ENCODE results near the gene C9orf85. TPM values are rescaled to one million over a fixed set of nuclear protein-coding genes. Genes with fewer than 3 reads are reported as not detected.

The C9orf85 gene, protein sequence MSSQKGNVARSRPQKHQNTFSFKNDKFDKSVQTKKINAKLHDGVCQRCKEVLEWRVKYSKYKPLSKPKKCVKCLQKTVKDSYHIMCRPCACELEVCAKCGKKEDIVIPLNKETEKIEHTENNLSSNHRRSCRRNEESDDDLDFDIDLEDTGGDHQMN
- total RNA-seq, result 10 to 100 TPM in 1 of 2 donors, 1 to 10 TPM in 1; 7.1 to 10.9 TPM

DNA sequence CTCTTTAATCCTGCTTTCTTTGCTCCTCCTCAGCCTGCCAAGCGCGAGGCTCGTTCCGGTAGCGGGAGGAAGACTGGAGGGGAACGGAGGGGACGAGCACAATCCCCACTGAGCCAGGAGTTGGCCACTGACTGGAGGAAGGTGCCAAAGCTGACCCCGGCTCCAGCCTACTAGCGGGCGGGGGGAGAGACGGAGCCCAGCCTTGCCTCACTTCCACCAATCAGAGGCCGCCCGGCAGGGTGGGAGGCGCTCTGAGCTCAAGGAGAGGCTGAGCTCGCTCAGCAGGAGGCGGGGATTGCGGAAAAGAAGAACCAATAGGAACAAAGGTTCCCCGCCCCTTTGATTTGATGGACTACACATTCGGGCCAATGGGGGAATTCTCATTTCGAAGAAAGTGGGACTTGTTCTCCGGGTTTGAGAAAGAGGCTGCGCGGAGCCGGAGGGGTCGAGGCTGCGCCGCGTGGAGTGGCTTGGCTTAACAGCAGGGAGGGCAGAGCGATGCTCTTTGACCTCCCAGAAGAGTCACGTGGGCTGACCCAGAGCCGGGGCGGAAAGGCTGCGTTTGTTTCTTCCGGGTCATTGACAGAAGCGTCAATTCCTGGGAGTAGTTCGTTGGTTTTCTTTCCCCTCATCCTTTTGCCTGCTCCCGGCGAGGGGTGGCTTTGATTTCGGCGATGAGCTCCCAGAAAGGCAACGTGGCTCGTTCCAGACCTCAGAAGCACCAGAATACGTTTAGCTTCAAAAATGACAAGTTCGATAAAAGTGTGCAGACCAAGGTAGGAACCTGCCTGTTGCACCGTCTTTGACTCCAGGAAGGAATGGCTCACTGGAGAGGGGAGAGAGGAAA lies at the start of gene C9orf85, which contains the start of gene ABHD17B:
Gene C9orf85, plus strand, starts transcription at position 579 of the 847 bp plus-strand sequence. Its CDS starts 96 bp downstream, at position 675.
Gene ABHD17B, minus strand, starts transcription at position 133 of the 847 bp plus-strand sequence. CDS start 36,113 bp downstream, outside the sequence.
- Mint-ChIP-seq H3K27ac (peak within 1 kb of the TSS; percentile 98), H3K36me3 (ENCODE audit: low read depth) (peaks cover 13% of the 10 kb centered on the region), H3K4me3 (peak within 1 kb of the TSS; percentile 99), H3K9me3 (no peaks in the 10 kb centered on the region), H3K27me3 (no peaks in the 10 kb centered on the region), H3K4me1 (peaks cover 23% of the 10 kb centered on the region)
- ATAC-seq (replicated peaks), result peak; percentile 96

GRCh38 chr9:71863631-71864030 lies 47.8 kb upstream of the C9orf85 start:
- peaks cover 57% of the 10 kb centered on the region for H3K36me3 Mint-ChIP-seq (ENCODE audit: low read depth)
- H3K4me1 Mint-ChIP-seq, result peaks cover 3% of the 10 kb centered on the region
- H3K27me3 Mint-ChIP-seq, result no peaks in the 10 kb centered on the region
- H3K4me3 Mint-ChIP-seq, result no peak overlapping the region
- H3K9me3 Mint-ChIP-seq, result peaks cover 12% of the 10 kb centered on the region
- no peak for ATAC-seq (replicated peaks)
- no peak overlapping the region for H3K27ac Mint-ChIP-seq

DNA sequence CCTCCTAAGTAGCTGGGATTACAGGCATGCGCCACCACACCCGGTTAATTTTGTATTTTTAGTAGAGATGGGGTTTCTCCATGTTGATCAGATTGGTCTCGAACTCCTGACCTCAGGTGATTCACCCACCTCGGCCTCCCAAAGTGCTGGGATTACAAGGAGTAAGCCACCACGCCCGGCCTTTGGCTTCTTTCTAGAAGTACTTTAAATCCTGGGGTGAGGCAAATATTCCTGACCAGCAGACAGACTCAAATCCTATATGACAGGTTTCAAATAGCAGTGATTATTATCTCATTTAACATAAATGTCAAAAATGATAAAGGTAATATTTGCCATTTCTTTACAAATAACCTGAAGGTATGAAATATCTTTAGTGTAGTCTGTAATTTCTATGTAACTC lies 36.1 kb upstream of the C9orf85 start:
- Mint-ChIP-seq H3K27me3 (no peaks in the 10 kb centered on the region), H3K36me3 (ENCODE audit: low read depth) (peaks cover 33% of the 10 kb centered on the region), H3K4me3 (no peak overlapping the region), H3K9me3 (peaks cover 23% of the 10 kb centered on the region), H3K4me1 (peaks cover 8% of the 10 kb centered on the region), H3K27ac (no peak overlapping the region)
- ATAC-seq (replicated peaks), result no peak

DNA sequence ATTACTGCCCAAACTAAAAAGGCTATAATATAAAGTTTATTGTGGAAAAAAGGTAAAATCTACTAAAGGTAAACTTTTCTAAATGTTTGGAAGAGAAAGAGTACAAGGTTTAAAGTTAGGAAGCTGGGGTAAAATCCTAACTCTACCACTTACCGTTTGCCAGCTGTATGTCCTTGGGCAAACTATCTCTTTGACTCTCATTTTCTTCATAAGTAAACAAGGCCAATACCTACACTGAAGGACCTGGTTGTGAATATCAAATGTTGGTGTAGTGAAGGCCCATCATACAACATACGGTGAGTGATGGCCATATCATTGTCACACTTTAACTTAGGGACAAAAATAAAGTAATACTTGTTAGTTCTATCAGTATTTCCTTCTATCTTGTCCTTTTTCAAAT lies 35.3 kb upstream of the C9orf85 start:
- Mint-ChIP-seq H3K9me3 (peaks cover 23% of the 10 kb centered on the region), H3K27ac (no peak overlapping the region), H3K27me3 (no peaks in the 10 kb centered on the region), H3K4me3 (no peak overlapping the region), H3K4me1 (peaks cover 8% of the 10 kb centered on the region), H3K36me3 (ENCODE audit: low read depth) (peaks cover 28% of the 10 kb centered on the region)
- no peak for ATAC-seq (replicated peaks)

GRCh38 chr9:71876829-71877228 lies 34.6 kb upstream of the C9orf85 start:
- no peaks in the 10 kb centered on the region for H3K27me3 Mint-ChIP-seq
- no peak overlapping the region for H3K27ac Mint-ChIP-seq
- no peak overlapping the region for H3K4me3 Mint-ChIP-seq
- no peak for ATAC-seq (replicated peaks)
- peaks cover 23% of the 10 kb centered on the region for H3K9me3 Mint-ChIP-seq
- peaks cover 30% of the 10 kb centered on the region for H3K36me3 Mint-ChIP-seq (ENCODE audit: low read depth)
- peaks cover 8% of the 10 kb centered on the region for H3K4me1 Mint-ChIP-seq

GRCh38 chr9:71878327-71879274 lies 32.8 kb upstream of the C9orf85 start:
- Mint-ChIP-seq H3K27ac (no peak overlapping the region), H3K27me3 (no peaks in the 10 kb centered on the region), H3K36me3 (ENCODE audit: low read depth) (peaks cover 33% of the 10 kb centered on the region), H3K9me3 (peaks cover 27% of the 10 kb centered on the region), H3K4me1 (peaks cover 8% of the 10 kb centered on the region), H3K4me3 (no peak overlapping the region)
- ATAC-seq (replicated peaks), result no peak

GRCh38 chr9:71879644-71880174 lies 31.7 kb upstream of the C9orf85 start:
- H3K36me3 Mint-ChIP-seq (ENCODE audit: low read depth), result peaks cover 25% of the 10 kb centered on the region
- peaks cover 8% of the 10 kb centered on the region for H3K4me1 Mint-ChIP-seq
- no peak overlapping the region for H3K27ac Mint-ChIP-seq
- no peaks in the 10 kb centered on the region for H3K27me3 Mint-ChIP-seq
- no peak overlapping the region for H3K4me3 Mint-ChIP-seq
- no peak for ATAC-seq (replicated peaks)
- peaks cover 36% of the 10 kb centered on the region for H3K9me3 Mint-ChIP-seq

DNA sequence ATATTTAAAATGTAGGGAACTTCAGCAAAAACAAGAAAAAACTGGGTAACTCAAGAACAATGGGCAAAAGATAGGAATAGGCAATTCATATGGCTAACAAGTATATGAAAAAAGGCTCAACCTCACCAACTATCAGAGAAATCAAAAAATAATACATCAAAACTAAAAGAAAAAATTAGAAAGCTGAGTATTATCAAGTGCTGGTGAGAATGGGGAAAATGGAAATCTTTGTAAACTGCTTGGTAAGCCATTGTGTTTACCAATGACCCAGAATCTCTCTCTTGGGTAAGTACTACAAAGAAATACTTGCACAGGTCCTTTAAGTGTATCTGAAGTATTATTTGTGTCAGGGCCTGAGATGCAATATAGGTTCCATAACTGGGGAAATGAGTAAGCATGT lies 27.4 kb upstream of the C9orf85 start:
- no peak for ATAC-seq (replicated peaks)
- peaks cover 21% of the 10 kb centered on the region for H3K36me3 Mint-ChIP-seq (ENCODE audit: low read depth)

GRCh38 chr9:71885467-71885866 lies 26.0 kb upstream of the C9orf85 start:
- H3K9me3 Mint-ChIP-seq, result peaks cover 12% of the 10 kb centered on the region
- H3K27me3 Mint-ChIP-seq, result no peaks in the 10 kb centered on the region
- peaks cover 11% of the 10 kb centered on the region for H3K4me1 Mint-ChIP-seq
- peaks cover 21% of the 10 kb centered on the region for H3K36me3 Mint-ChIP-seq (ENCODE audit: low read depth)
- H3K4me3 Mint-ChIP-seq, result no peak overlapping the region
- no peak for ATAC-seq (replicated peaks)
- peak overlapping the region; percentile 5 for H3K27ac Mint-ChIP-seq

More for the DNA sequence above, 27.4 kb upstream of the C9orf85 start:
- Mint-ChIP-seq H3K4me1 (peaks cover 5% of the 10 kb centered on the region), H3K9me3 (peaks cover 22% of the 10 kb centered on the region), H3K4me3 (no peak overlapping the region), H3K27ac (no peak overlapping the region), H3K27me3 (no peaks in the 10 kb centered on the region)

GRCh38 chr9:71886015-71886414 lies 25.4 kb upstream of the C9orf85 start:
- peak; percentile 85 for ATAC-seq (replicated peaks)
- Mint-ChIP-seq H3K27ac (peak overlapping the region; percentile 5), H3K36me3 (ENCODE audit: low read depth) (peaks cover 18% of the 10 kb centered on the region), H3K4me1 (peaks cover 11% of the 10 kb centered on the region), H3K9me3 (peaks cover 12% of the 10 kb centered on the region), H3K27me3 (no peaks in the 10 kb centered on the region), H3K4me3 (no peak overlapping the region)

DNA sequence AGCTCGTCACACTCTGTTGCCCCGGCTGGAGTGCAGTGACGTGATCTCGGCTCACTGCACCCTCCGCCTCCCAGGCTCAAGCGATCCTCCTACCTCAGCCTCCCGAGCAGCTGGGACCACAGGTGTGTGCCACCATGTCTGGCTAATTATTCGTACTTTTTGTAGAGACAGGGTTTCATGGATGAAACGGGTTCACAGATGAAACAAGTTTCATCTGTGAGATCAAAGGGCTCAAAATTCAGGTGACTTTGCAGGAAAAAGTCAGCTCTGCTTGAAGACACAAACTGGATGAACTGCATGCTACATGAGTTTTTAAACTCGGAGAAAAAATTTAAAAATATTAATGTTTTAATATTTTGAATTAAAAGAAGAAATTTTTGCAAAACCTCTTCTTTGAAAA lies 24.9 kb upstream of the C9orf85 start:
- Mint-ChIP-seq H3K27me3 (no peaks in the 10 kb centered on the region), H3K9me3 (peaks cover 12% of the 10 kb centered on the region), H3K27ac (peak overlapping the region; percentile 5), H3K4me1 (peaks cover 11% of the 10 kb centered on the region), H3K4me3 (no peak overlapping the region), H3K36me3 (ENCODE audit: low read depth) (peaks cover 14% of the 10 kb centered on the region)
- no peak for ATAC-seq (replicated peaks)

GRCh38 chr9:71887362-71887761 lies 24.1 kb upstream of the C9orf85 start:
- Mint-ChIP-seq H3K36me3 (ENCODE audit: low read depth) (peaks cover 6% of the 10 kb centered on the region), H3K9me3 (peaks cover 12% of the 10 kb centered on the region), H3K4me1 (peaks cover 11% of the 10 kb centered on the region), H3K4me3 (no peak overlapping the region), H3K27me3 (no peaks in the 10 kb centered on the region), H3K27ac (no peak overlapping the region)
- no peak for ATAC-seq (replicated peaks)

- H3K36me3 Mint-ChIP-seq (ENCODE audit: low read depth), result no peaks in the 10 kb centered on the region
- no peak for ATAC-seq (replicated peaks)
- peaks cover 11% of the 10 kb centered on the region for H3K4me1 Mint-ChIP-seq
- H3K27me3 Mint-ChIP-seq, result no peaks in the 10 kb centered on the region
- no peak overlapping the region for H3K27ac Mint-ChIP-seq
- no peaks in the 10 kb centered on the region for H3K9me3 Mint-ChIP-seq
- no peak overlapping the region for H3K4me3 Mint-ChIP-seq
Observed at GRCh38 chr9:71890042-71890679, 21.3 kb upstream of the C9orf85 start.

Data from activated T-helper 17 cell treated with anti-CD3 and anti-CD28 coated beads, Interleukin-2, amount 50 U/mL, for 72 hours (primary cell).